GM19043 (cell line): ENCODE results near the gene SMAD7.

Experiments used
- ATAC-seq: cut with Tn5 transposase; IDR thresholded peaks from one replicate; pipeline ENCODE4 v1.9.1; 2021; ENCODE audit warnings: low read depth; ENCODE audit not compliant: unreplicated experiment

SMAD7 gene

DNA sequence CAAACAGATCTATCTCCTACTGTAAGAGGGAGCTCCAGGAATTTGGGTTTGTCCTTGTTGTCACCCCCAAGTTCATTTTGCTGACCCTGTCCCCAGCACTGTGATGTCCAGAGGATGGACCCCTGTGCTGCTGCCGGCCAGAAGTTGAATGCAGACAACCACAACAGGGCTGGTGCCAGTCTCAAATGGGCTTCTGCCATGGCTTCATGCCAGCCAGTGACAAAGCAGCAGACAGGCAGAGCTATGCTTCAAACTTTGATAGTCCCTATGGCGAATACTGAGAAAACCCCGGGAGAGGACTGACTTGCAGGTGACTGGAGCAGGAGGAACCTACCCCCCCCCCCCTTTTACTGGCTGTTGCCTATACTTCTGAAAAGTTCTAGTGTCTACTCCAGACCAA lies 3.2 kb downstream of the SMAD7 start:
- no peak for ATAC-seq

DNA sequence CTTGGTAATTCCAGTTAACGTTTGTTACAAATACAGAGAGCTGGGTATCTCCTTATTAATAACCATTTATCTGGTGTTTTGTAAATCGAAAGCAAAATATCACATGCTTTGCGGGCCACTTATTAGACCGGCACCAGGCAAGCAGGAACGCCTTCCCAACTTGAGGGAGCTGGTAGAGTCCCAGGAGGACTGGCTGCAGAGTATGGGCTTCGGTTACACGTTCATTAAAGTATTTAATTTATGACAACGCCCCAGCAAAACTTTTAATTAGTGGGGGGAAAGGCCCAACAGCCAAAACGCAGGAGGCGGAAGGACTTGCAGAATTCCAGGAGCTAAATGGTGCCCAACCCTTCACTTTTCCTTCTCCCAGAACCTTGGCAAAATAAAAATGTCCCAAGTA lies 3.7 kb downstream of the SMAD7 start:
- no peak for ATAC-seq

DNA sequence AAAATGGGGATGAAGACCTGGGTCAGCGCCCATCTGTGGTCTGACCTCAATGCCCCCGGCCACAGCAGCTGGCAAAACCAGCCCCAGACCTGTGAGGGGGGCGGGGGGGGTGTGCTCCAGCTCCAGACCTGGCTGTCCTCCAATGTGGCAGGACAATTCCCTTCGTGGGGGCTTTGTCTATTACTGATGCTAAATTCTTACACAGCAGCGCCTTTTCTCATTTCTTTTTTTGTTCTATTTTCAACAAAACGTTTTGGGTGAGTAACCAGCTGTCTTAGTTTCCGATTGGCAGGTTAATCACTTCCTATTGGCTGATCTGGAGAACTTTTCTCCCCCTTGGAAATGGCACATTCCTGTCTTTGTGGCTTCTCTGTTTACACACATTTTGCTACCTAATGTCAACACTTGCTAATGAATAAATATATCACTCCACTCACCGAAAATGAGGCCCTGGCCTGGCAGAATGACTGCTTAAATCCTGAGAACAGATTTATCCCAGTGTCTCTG lies 4.4 kb downstream of the SMAD7 start:
- no peak for ATAC-seq

DNA sequence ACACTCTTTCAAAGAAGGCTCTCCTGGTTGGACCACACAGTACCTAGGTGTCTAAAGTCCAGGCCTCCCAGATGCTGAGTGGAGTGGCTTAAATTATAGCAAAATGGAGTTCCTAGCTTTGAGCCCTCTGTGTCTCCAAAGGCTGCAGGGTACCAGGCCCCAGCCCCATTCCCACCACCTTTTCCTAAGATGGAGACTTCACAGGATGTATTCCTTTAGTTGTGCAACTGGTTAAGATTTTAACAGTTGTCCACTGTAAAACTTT lies 4.9 kb downstream of the SMAD7 start:
- ATAC-seq: no peak

DNA sequence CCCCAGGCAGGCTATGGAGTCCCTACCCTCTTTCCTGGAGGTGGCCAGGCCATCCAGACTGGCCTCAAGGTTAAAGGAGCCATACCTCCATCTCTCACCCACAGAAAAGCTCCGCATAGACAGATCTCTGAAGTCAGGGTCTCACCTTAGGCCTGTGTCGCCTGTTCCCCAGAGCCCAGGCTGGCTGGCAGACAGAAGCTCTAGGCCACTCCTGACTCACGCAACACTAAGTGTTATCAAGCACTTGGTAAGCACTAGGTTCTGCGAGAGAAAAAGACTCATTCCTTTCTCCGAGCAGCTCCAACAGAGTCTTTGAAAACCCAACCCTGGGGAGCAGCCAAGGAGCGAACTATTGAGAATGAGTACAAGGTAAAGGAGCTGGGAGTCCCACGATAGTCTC lies 6.1 kb downstream of the SMAD7 start:
- ATAC-seq: no peak

DNA sequence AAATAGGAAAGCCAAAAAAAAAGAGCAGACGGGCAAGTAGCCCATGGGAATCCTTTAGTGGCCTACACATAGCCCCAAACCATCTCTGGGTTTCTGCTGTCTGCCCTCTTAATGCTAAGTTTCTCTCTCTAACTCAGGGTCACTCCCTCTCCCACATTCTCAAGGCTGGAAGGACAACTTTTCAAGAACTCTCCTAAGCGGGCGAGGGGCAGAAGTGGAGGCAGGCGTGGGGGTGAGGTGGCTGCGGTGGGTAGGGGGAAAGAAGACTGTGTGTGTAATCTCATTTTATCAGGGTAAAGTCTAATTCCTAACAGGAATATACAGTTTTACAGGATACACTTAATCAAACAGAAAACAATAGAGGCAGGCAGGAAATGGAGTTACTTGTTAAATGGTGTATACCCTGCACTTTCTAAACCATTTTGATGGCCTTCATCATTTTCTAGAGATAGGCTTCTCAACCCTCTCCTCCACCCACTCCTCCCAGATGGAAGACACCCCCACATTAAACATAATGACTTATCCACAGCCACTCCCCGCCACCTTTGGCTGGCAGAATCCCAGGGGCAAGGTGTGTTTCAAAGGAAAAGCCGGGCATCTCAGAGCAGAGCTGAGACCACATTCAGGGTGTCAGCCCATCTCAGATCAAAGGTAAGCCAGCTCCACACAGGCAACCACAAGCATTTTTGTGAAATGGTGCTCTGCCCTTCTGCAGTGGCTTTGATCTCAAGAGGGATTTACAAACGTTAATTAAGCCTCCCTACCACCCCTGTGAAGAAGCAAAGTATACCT lies 6.8 kb downstream of the SMAD7 start:
- ATAC-seq: no peak

DNA sequence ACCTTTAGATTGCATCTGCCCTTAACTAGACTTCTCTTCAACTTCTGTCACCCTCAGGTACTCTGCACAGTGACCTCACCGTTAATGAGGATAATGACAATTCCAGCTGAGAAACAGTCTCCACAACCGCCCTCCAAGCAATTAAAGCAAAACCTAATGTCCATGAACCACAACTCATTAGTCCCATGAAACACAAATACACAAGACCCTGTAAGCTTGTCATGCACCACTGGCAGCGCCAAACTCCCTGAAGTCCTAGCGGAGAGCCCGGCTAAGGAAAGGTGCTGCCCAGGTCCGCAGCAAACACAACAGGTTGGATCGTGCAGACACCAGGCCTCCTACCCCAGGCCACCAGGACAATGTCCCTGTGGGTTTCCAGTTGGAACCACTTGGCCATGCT lies 7.4 kb downstream of the SMAD7 start:
- ATAC-seq: no peak

DNA sequence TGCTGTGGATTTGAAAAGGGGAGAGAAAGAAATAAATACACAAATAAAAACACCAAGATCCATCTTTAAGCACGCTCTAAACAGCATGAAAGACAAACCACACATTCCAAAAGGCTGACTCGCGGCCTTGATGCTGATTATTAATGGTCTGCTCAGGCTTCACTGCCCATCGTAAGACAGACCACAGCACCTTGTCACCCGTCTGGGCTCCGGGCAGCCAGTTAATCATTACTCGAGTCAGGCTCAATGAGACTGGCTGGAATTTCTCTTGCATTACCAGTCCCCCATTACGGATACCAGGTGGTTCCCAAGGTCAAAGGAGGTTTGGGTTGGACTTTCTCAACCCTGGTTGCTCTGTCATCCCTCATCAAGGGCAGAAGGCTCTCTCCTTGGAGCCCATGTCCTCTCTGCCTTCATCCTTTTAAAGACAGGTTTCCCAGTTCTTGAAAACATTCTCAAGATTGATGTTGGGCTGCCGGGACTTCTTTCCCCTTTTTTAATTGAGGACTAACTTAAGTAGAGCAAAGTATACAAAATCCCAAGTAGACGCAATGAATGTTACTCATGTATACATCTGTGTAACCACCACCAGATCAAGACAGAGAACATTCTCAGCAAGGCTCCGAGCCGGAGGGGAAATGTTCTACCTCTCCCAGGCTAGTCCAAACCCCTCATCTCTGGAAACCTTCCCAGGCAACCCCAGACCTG lies 8.1 kb downstream of the SMAD7 start:
- no peak for ATAC-seq

DNA sequence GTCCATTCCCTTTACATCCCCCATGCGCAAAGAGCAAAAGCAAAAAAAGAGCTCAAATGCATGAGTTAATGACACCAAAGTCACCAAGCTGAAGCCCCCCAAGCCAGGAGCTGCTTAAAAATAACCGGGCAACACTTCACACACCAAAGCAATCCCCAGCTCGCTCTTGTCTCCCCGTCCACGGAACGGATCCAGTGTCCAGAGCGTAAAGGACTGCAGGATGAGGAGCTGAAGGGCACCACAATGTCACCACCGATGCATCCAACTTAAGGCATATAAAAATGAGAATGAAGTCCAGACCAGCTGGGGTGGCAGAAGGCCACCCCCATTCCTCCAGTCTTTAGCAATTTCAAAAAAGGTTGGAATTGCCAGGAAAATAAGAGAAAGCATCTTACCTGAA lies 8.7 kb downstream of the SMAD7 start:
- ATAC-seq: no peak

DNA sequence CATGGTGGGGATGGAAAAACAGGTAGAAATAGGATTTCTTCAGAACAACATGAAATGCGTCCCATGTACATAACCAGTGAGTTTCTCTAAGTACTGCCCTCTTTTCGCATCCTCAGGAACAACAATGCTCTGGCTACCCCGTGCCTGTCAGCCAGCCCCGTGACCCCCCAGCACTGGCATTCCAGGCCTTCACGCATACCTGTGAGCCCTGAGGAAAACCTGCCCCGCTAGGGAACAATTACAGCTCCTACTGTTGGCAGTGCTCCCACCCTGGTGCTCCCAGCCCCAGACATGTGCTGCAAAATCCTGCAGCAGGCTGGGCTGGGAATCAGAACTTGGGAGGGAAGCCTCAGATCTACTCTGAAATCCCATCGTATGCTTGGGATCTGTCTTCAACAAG lies 9.1 kb downstream of the SMAD7 start:
- ATAC-seq: no peak

DNA sequence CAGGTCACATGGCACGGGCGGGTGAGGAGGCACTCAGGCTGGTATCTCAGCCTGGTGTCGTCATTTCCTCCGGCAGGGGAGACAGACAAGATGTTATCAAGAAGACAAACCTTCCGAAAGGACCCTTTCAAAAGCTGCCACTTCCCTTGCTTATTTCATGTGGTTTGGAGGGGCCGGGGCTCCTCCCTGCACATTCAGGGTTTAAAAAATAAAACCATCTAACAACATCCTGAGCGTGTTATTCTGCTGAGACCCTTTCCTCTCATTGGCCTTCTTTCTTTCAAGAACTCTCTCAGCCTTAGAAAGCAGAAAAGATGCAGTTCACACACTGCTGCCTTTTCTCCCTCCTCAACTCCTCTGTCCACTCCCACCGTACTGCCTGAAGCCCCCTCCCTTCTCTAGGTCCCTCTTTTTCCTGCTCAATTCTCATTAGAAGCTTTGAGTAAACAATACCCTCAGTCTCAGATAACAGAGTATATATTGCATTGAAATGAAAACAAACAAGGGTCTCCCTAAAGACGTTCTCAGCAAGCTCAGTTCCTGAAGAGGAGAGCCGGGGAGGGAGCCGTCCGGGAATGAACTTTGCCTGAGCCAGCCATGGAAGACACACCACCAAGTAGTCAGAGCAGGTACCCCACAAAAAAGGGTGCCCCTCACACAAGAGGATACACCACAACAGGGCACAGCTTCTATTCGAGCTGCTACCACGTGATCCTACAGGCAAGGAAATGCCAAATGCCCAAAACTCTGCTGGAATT lies 9.7 kb downstream of the SMAD7 start:
- ATAC-seq: peak; percentile 57

DNA sequence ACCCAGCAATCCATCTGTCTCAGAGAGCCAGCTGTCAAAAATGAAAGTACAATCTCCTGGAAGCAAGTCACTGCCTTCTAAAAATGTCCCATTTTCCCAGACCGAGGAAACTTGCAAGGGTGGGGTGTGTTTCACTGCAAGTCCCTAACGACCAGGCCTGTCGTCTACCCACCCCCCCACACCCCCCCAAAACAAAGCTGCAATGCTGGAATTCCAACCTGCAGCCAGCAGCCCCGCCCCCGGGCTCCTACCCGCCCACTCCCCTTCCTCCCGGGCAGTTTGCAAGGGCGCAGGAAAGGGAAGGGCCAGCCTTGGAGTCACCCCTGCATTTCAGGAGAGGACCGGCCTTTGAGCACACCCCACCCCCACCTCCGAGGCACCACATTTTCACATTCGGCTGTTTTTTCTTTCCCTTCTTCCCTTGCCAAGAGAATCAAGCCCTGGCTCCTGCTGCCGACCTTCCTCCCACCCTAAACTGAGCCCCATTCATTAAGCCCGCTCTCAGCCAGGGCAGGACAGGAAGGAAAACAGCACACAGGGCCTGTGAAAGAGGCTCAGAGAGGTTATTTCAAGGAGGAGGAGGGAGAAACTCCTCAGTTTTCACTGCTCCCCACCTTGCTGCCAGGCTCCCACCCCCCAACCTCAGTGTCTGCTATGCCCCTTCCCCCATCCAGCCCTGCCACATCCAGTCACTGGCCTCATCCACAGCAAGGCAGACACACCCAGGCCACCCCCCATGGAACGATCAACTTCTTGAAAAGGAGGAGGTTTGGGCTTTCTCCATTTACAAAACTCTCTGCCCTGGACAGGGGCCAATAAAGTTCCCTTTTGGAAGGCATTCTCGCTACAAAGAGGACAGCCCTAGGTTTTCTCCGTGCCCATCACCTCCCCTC lies 11.3 kb downstream of the SMAD7 start:
- no peak for ATAC-seq

DNA sequence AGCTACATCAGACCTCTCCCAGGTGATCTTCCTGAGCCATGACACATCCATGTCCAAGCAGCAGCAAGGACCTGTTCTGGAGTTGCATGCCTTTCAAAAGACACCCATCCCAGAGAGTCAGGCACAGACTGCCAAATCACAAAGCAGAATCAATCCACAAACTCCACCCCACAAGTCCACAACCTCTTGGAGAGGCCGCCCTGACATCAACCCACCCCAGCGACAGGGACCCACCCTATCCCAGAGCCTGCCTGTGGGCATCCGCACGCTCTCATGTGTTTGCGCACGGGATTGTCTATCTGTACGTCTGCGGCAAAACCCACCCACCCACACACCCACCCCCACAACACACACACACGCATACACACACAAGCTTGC lies 11.9 kb downstream of the SMAD7 start:
- ATAC-seq: no peak

DNA sequence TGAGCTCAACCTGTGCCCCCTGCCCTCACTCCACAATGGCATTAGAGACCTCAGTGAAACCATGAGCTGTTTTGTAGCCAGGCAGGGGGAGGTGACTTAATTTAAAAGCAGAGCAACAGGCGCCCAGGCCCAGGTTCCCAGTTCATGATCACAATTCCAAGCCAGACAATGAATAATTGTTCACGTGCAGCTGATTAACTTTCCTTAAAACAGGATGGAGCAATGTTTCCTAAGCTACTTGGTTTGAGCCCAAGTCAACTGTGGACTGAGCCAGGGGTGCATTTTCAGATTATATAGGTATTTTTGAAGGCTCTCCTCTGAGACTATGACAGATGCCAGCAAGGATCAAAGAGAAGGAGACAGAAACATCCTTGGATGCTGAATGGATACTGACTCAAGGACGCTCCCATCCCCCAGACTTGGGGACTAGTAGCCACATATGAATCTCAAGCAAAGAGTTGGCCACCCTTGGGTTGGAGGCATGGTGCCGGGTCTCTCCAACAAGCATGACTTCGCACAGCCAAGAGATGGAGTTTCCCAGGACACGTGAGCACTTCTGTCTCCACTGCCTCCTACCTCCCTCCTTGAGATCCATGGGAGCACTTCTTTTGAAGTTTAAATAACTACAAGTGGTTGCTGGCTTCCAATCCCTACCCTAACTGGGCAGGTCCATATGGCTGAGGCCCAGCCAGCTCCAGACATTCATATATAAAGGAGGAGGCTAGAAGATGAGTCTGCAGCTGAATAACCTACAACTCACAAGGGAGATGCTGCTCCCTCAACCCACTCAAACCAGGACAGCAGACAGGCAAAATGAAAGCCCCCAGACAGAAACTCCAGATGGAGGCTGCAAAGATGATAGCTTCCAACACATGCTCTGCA lies 12.7 kb downstream of the SMAD7 start:
- no peak for ATAC-seq

DNA sequence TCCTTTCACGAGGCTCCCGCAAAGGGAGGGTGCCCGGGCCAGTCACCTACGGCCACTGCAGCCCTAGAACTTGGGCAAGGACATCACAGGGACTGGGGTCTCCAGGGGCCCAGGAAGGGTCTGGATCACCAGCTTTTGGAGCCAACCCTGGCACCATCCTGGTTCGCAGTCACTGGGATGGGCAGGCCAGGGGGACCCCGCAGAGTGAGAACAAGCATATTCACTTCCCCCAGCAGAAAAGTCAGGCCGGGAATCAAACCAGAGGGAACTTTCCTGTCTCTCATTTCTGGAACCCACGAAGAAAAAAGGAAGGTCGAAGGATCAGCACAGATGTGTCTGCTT lies 15.4 kb downstream of the SMAD7 start:
- ATAC-seq: no peak

DNA sequence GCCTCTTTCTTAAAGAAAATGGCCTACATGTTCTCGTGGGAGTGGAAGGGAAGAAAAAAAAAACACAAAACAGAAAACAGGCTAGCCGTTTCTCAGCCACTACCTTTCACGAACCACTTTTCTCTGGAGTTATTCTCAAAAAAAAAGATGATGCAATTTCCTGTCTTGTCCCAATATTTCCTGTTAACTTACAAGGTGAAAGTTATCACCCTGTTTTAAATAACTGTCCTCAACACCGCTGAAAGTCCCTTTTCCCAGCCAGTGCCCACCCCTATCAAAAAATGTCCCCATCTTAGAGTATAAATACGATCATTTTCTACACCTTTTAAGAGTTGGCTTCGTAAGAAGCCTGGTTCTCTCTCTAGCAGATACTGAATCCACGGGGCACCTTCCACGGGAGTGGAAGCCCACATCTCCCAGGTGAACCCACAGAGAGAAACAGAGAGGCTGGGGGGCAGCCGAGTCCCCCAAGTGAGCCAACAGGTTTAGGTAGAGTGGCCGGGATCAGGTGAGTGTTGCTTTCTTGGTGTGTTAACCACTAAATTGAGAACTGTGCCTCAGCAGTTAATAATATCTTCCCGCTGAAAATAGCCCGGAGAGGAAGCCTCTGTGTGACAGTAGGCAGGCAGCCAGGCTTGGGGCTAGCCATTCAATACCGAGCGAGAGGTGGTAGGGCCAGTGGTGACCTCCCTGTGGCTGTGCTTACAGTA lies 15.9 kb downstream of the SMAD7 start:
- peak; percentile 59 for ATAC-seq

DNA sequence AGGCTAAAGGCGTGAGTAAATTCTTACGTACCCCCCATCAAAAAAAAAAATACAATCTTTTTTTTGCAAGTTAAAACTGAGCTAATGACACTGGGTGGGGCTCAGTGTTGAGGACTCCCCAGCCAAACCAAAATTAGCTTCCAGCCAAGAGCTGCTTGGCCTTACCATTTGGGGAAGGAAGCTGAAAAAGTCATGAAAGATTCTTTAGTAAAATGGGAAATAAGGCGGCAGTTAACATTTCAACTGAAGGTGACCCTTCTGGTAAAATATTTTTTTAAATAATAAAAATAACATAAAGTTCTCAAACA lies 16.4 kb downstream of the SMAD7 start:
- ATAC-seq: no peak

DNA sequence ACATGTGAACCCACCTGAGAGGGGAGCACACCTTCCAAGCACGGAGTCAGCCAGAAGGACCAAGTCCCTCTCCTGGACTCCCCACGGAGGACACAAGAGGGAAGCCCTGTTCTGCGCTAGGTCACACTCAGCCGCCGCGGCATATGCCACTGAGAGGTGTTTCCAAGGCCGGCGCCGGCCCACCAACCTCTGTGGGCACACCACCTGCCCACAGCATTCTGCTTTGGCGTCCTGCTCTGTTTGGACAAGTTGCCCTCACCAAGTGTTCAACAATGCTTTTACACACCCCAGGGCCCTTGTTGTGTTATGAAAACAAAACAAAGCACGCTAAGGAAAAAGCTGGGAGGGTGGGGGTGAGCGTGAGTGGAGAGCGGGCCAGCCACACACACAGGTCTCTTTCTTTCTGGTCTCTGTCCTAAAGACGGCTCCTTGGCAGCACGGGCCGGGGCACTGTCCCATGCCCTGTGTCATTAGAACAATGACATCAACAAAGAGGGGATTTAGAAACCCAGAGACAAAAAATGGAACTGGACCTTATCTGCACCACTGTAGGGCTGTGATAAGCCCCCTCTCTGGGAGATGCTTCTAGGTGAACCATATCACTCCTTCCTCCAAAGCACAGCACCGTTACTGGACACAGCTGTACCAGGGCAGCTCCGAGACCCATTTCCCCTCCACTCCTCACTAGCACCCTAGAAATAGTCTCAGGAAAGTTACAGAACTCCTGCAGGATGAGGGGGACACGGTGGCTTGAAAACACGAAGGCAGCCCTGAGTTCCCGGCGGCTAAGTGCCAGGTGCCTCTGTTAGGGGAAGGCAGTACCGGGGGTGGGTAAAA lies 17.0 kb downstream of the SMAD7 start:
- no peak for ATAC-seq
